Stimulated activated CD4-positive, alpha-beta T cell treated with anti-CD3 and anti-CD28 coated beads, TNF-alpha, amount 100 ng/mL, for 1 hour (primary cell): ENCODE data around the gene ATP4A.

Experiments
- DNase-seq, 3 donors: peaks; one replicate each; pipeline ENCODE4 v3.0.0-alpha.2; 2020; ENCODE audit warnings: low read depth in 3 of 3, low spot score in 1 of 3

The ATP4A gene

GRCh38 chr19:35565016-35565856, 1.8 kb upstream of the ATP4A start:
- DNase-seq: no peak

- no peak for DNase-seq
Measured at GRCh38 chr19:35562776-35563175, 682 bp downstream of the ATP4A start.

GRCh38 chr19:35562336-35562735, 1.1 kb downstream of the ATP4A start:
- no peak for DNase-seq

- DNase-seq: no peak
Measured at GRCh38 chr19:35561436-35561835, 2.0 kb downstream of the ATP4A start.

DNA sequence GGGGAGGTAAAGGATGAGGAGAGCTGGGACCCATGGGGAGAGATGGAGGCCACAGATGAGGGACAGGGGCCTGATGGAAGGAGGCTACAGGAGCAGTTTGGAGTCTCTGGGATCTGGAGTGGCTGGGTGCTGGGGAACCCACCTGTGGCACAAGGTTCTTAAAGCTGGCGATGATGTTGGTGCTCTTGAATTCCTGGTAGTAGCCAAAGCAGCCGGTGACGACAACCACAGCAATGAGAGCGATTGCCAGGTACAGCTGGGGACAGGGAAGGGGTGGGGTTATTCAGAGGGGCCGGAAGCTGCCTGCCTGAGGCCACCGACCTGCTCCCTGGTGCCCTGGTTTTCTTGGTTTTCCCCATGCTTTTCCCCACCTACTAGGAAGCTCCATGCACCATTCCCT, 2.8 kb downstream of the ATP4A start:
- DNase-seq: no peak

DNA sequence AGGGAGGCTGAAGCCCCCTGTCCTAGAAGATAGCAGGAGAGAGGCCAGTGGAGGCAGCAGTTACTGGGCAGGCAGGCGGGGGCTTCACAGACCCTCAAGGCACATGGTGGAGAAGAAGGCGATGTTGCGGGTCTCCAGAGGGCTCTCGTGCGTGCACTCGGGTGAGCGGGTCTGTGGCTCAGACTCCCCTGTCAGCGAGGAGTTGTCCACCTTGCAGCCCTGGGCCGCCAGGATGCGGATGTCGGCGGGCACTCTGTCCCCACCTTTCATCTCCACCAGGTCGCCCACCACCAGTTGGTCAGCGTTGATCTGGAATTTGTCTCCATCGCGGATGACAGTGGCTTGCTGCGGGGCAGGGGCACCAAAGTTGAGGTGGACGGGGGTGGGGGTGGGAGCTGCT, 3.2 kb downstream of the ATP4A start:
- no peak for DNase-seq

- DNase-seq: no peak
Measured at GRCh38 chr19:35559781-35560180, 3.7 kb downstream of the ATP4A start.

DNA sequence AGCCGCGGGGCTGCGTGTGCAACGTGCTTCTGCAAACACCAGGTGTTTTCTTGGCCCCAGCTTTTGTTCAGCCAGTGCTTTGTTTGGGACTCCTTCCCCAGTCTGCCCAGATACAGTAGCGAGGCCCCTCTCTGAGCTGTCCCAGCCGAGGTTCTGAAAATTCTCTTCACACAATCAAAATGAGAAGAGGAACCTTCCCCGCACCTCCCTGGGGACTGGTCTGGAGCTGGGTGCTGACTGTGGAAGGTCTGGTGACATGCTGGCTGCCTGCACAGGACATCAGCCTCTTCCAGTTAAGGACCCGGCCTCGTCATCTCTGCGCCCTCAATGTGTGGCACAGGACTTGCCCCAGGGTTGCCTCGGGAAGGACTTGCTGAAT, 4.2 kb downstream of the ATP4A start:
- no peak for DNase-seq

DNA sequence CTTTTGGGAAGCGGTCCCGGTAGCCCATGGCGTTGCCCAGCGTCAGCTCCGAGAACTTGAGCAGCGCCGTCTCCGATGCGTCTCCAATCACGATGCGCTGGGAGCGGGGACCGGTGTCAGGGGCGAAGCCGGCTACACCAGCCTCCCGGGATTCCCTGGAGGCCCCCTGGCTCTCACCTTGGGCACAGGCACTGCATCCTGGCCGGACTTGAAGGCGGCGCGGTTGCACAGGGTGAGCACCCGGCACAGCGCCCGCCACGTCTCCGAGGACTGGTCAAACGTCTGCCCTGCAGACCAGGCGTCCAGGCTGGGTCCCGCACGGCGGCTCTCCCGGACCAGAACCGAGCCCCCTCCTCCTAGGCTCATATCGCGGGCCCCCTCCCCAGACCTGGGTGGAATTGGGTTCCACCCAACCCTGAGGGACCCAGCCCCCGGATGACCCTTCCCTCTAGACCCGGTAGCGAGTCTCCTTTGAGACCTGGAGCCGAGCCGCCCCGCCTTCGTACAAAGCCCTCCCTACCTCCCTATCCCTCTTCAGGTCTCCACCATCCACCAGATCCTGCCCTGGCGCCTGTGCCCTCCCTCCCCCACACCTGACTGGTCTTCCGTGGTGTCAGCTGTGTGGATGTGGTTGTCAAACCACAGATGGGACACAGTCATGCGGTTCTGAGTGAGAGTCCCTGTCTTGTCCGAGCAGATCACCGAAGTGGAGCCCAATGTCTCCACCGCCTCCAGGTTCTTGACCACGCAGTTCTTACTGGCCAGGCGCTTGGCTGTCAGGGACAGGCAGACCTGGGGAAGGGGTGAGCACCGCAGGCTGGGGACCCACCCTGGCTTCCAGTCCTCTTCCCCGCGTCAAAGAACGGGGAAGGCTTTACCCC, 4.8 kb downstream of the ATP4A start:
- no peak for DNase-seq

GRCh38 chr19:35557539-35558399, 5.7 kb downstream of the ATP4A start:
- DNase-seq: peak in 1 of 3 donors; percentile 43

- no peak for DNase-seq
Measured at GRCh38 chr19:35556846-35557538, 6.5 kb downstream of the ATP4A start.

GRCh38 chr19:35556025-35556590, 7.3 kb downstream of the ATP4A start:
- DNase-seq: no peak

GRCh38 chr19:35555301-35556005, 8.0 kb downstream of the ATP4A start:
- no peak for DNase-seq

DNA sequence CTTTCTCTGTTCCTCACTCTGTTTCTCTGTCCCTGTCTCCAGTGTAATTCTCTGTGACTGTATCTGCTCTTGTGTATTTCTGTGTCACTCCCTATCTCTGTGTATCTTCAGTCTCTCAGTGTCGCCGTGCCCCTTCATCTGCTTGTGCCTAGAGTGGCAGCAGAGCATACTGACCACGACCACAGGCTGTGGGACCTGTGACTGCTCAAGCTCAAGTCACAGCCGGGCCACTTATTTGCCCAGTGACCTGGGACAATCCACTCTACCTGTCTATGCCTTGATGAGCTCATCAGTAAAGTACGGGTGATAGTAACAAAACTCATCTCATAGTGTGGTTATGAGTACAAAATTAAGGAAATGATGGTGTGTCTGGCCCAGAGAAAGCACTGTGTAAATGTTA, 9.4 kb downstream of the ATP4A start:
- no peak for DNase-seq

GRCh38 chr19:35553385-35554000, 10.0 kb downstream of the ATP4A start:
- DNase-seq: no peak

GRCh38 chr19:35552534-35553384, 10.7 kb downstream of the ATP4A start:
- DNase-seq: no peak

GRCh38 chr19:35551091-35551810, 12.2 kb downstream of the ATP4A start:
- no peak for DNase-seq
